BLaER1 (cell line): ENCODE results near the gene RILPL1.
"Not testable (repeated sequence)": the region's sequence is repeated elsewhere in the genome, so short reads cannot be mapped to it uniquely, and the experiment has no call there.

ENCODE experiments used
- H3K27ac ChIP-seq: shearing (Covaris generic); formaldehyde crosslinking; 2 replicates; pipeline ENCODE4 v1.8.1; 2022
- H3K27me3 ChIP-seq: shearing (Covaris generic); formaldehyde crosslinking; 2 replicates; pipeline ENCODE4 v1.8.1; 2022
- H3K36me3 ChIP-seq: shearing (Covaris generic); formaldehyde crosslinking; 2 replicates; pipeline ENCODE4 v1.8.1; 2022
- H3K4me1 ChIP-seq: shearing (Covaris generic); formaldehyde crosslinking; 2 replicates; pipeline ENCODE4 v1.8.1; 2022
- H3K4me2 ChIP-seq: shearing (Covaris generic); formaldehyde crosslinking; 2 replicates; pipeline ENCODE4 v1.8.1; 2022
- H3K4me3 ChIP-seq: shearing (Covaris generic); formaldehyde crosslinking; 2 replicates; pipeline ENCODE4 v1.8.1; 2022
- H3K9ac ChIP-seq: shearing (Covaris generic); formaldehyde crosslinking; 2 replicates; pipeline ENCODE4 v1.8.1; 2022
- H3K9me3 ChIP-seq: shearing (Covaris generic); formaldehyde crosslinking; 2 replicates; pipeline ENCODE4 v1.8.1; 2022
- H4K20me1 ChIP-seq: shearing (Covaris generic); formaldehyde crosslinking; 2 replicates; pipeline ENCODE4 v1.8.1; 2022
- Cebpa-rat ChIP-seq: shearing (Covaris generic); IDR thresholded peaks from 2 replicates; pipeline ENCODE4 v1.8.1; 2022

Gene RILPL1

DNA sequence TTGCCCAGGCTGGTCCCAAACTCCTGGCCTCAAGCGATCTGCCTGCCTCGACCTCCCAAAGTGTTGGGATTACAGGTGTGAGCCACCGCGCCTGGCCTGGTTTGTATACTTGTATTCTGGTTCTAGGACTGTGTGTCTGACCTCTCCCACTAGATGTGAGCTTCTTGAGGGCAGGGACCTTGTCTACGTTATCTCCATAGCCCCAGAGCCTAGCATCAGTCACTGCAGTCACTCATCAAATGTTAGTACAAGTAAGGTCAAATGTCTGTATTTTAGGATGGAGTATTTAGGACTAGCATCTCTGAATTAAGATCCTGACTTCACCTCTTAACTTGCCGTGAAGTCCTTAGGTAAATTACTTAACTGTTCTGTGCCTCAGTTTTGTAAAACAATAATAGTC lies 99.9 kb downstream of the RILPL1 start:
- Histone ChIP-seq H3K4me1 (peaks cover 50% of the 10 kb centered on the region), H4K20me1 (peaks cover 70% of the 10 kb centered on the region), H3K4me3 (peak overlapping the region; percentile 32; the same call in 1 of the 2 replicates), H3K9me3 (no peaks in the 10 kb centered on the region), H3K27me3 (no peaks in the 10 kb centered on the region), H3K9ac (peak overlapping the region; percentile 49), H3K27ac (peak overlapping the region; percentile 5; the same call in 1 of the 2 replicates), H3K36me3 (peaks cover 43% of the 10 kb centered on the region), H3K4me2 (peak overlapping the region; percentile 90)
- no peak for TF ChIP-seq Cebpa-rat

DNA sequence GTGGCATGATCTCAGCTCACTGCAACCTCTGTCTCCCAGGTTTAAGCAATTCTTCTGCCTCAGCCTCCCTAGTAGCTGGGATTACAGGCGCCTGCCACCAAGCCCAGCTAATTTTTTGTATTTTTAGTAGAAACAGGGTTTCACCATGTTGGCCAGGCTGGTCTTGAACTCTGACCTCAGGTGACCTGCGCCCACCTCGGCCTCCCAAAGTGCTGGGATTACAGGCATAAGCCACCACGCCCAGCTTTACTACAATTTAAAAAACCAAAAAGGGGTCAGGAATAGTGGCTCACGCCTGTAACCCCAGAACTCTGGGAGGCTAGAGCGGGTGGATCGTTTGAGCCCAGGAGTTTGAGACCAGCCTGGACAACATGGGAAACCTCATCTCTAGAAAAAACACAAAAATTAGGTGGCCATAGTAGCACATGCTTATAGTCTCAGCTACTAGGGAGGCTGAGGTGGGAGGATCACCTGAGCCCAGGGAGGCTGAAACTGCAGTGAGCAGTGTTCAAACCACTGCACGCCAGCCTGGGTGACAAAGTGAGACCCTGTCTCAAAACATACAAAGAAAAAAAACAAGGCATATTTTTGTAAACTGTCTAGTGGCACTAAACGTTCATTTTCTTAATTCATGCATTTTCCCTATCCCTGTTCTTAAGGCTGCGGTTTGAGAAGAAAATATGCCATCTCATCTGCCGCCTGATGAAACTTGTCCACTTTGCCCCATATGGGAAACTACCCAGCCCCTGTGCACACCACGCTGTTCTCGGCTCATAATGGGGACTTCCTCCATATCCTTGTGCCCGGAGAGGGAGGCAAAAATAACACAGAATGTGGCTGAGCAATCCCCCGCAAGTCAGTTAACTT lies 101.3 kb downstream of the RILPL1 start:
- not testable (repeated sequence) for H3K27me3 ChIP-seq, H3K9me3 ChIP-seq
- H3K4me1 ChIP-seq = peaks cover 64% of the 10 kb centered on the region
- peak overlapping the region; percentile 90 for H3K4me2 ChIP-seq
- H3K27ac ChIP-seq = peak overlapping the region; percentile 58
- H4K20me1 ChIP-seq = peaks cover 84% of the 10 kb centered on the region
- peak overlapping the region; percentile 32; the same call in 1 of the 2 replicates for H3K4me3 ChIP-seq
- H3K9ac ChIP-seq = peak overlapping the region; percentile 49; the same call in 1 of the 2 replicates
- peaks cover 57% of the 10 kb centered on the region for H3K36me3 ChIP-seq

DNA sequence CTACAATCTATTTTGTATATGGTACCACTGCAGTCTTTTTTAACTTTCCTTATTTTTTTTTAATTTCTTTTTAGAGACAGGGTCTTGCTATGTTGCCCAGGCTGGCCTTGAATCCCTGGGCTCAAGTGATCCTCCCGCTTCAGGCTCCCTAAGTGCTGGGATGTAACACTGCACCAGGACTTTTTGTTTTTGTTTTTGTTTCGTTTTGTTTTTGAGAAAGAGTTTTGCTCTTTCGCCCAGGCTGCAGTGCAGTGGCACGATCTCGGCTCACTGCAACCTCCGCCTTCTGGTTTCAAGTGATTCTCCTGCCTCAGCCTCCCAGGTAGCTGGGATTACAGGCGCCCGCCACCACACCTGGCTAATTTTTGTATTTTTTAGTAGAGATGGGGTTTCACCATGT lies 104.4 kb downstream of the RILPL1 start:
- not testable (repeated sequence) for H3K9me3 ChIP-seq, H3K27ac ChIP-seq, H3K4me3 ChIP-seq, H3K9ac ChIP-seq, H3K4me2 ChIP-seq, H3K27me3 ChIP-seq
- Histone ChIP-seq H4K20me1 (peaks cover 89% of the 10 kb centered on the region), H3K4me1 (peaks cover 47% of the 10 kb centered on the region), H3K36me3 (peaks cover 88% of the 10 kb centered on the region)

- H3K4me2 ChIP-seq = no peak overlapping the region
- H3K9ac ChIP-seq = no peak overlapping the region
- H3K36me3 ChIP-seq = peaks cover 92% of the 10 kb centered on the region
- H3K4me1 ChIP-seq = peaks cover 42% of the 10 kb centered on the region
- TF ChIP-seq Cebpa-rat = no peak
- no peaks in the 10 kb centered on the region; the same call in 1 of the 2 replicates for H3K9me3 ChIP-seq
- H3K27me3 ChIP-seq = no peaks in the 10 kb centered on the region
- no peak overlapping the region for H3K4me3 ChIP-seq
- H4K20me1 ChIP-seq = peaks cover 88% of the 10 kb centered on the region
- no peak overlapping the region for H3K27ac ChIP-seq
Measured at GRCh38 chr12:123428591-123428990, 104.9 kb downstream of the RILPL1 start.

DNA sequence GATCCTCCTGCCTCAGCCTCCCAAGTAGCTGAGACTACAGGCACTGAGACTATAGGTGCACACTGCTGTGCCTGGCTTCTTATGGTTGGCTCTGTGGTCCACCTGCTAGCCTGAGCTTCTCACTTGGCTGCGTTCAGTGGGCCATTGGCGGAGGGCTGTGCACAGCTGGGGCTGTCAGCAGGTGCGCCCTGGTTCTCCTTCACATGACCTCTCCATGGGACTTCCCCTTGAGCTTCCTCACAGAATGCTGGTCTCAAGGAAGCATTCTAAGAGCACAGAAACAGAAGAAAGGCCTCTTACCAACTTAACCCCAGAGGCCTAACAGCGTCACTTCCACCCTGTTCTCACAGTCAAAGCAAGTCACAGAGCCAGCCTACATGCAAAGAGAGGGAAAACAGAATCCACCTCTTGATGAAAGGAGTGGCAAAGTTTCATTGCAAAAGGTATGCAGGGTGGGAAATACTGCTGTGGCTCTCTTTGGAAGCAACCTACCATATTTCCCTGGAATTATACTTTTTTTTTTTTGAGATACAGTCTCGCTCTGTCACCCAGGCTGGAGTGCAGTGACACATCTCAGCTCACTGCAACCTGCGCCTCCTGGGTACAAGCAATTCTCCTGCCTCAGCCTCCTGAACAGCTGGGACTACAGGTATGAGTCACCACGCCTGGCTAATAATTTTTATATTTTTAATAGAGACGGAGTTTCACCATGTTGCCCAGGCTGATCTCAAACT lies 106.3 kb downstream of the RILPL1 start:
- H3K27ac ChIP-seq = peak overlapping the region; percentile 27
- H3K36me3 ChIP-seq = peaks cover 99% of the 10 kb centered on the region
- H3K4me3 ChIP-seq = no peak overlapping the region
- no peak for TF ChIP-seq Cebpa-rat
- peak overlapping the region; percentile 53; the same call in 1 of the 2 replicates for H3K9ac ChIP-seq
- peaks cover 28% of the 10 kb centered on the region for H3K4me1 ChIP-seq
- peak overlapping the region; percentile 60 for H3K4me2 ChIP-seq
- no peaks in the 10 kb centered on the region for H3K27me3 ChIP-seq
- peaks cover 88% of the 10 kb centered on the region for H4K20me1 ChIP-seq
- no peaks in the 10 kb centered on the region; the same call in 1 of the 2 replicates for H3K9me3 ChIP-seq

- no peaks in the 10 kb centered on the region for H3K27me3 ChIP-seq
- H3K27ac ChIP-seq = no peak overlapping the region
- H3K4me3 ChIP-seq = no peak overlapping the region
- TF ChIP-seq Cebpa-rat = no peak
- H3K9me3 ChIP-seq = no peaks in the 10 kb centered on the region; the same call in 1 of the 2 replicates
- H3K36me3 ChIP-seq = peaks cover 100% of the 10 kb centered on the region
- no peaks in the 10 kb centered on the region for H3K4me1 ChIP-seq
- H3K4me2 ChIP-seq = no peak overlapping the region
- peaks cover 72% of the 10 kb centered on the region; the same call in 1 of the 2 replicates for H4K20me1 ChIP-seq
- no peak overlapping the region for H3K9ac ChIP-seq
Measured at GRCh38 chr12:123421314-123421713, 112.2 kb downstream of the RILPL1 start.
